DMS114 treated with DMSO at 0.1 percent for 48 hours (cell line): ENCODE data around the gene EXOC4.
"Not testable (repeated sequence)": the region's sequence is repeated elsewhere in the genome, so short reads cannot be mapped to it uniquely, and the experiment has no call there.

Experiments
- DNase-seq: peaks from one replicate; lab custom pipeline; 2025; ENCODE audit not compliant: unreplicated experiment; lab: John Stamatoyannopoulos, UW

The EXOC4 gene

DNA sequence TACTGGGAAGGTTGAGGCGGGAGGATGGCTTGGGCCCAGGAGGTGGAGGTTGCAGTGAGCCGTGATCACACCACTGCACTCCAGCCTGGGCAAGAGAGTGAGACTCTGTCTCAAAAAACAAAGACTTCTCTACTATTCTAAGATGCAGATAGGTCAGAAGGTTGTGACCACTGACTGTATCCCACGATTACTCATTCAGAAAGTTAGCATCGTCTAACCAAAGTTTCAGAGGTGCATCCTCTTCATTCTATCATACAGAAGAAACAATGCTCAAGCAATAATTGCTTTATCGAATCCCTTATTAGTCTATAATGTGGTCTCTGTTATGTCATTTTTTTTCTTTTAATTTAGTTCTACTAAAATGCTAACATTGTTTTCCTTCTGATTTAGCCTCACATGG, 525.6 kb downstream of the EXOC4 start:
- no peak for DNase-seq

- DNase-seq, result not testable (repeated sequence)
Observed at GRCh38 chr7:133779538-133779937, 526.7 kb downstream of the EXOC4 start.

GRCh38 chr7:133780912-133781311, 528.0 kb downstream of the EXOC4 start:
- DNase-seq, result no peak

GRCh38 chr7:133781486-133782090, 528.7 kb downstream of the EXOC4 start:
- DNase-seq, result no peak

DNA sequence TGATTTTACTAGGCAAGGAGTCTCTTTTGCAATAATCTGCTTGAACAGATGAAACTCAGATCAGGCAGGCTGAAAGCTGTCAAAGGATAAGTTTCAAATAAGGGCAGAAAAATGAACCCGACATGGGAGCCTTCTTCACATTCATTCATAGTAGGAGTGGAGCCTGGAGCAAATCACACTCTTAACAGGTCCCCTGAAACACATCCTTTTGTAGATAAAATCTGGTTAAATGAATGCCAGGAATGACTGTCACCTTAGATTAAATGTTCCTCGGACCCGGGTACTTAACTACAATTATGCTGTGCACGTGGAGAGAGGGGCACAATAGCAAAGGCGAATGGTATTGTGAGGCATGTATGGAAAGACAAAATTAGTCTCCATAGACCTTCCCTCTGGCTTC, 529.6 kb downstream of the EXOC4 start:
- DNase-seq, result no peak

GRCh38 chr7:133783276-133783675, 530.4 kb downstream of the EXOC4 start:
- no peak for DNase-seq

DNA sequence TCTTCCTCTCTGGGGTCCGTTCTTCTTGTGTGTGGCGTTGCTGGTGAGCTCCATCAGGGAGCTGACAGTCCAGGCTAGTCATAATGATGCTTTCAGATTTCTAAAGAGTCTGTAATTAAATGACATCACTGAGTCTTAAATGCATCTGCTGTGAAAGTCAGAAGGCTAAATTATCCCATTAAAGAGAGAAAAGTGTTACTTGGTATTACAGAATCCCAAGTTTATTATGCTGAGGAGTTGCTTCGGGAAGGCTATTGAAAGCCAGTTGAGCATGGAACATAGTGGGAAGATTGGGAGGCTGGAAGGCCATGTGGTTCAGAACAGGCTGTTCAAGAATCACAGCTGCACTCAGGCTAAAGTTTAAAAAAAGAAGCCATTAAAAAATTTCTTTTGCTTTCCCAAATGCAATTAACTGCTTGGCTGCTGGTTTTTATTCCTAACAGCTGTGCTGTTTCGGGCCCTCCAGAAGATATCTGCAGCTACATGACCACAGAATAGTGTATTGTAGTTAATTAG, 531.7 kb downstream of the EXOC4 start:
- no peak for DNase-seq

DNA sequence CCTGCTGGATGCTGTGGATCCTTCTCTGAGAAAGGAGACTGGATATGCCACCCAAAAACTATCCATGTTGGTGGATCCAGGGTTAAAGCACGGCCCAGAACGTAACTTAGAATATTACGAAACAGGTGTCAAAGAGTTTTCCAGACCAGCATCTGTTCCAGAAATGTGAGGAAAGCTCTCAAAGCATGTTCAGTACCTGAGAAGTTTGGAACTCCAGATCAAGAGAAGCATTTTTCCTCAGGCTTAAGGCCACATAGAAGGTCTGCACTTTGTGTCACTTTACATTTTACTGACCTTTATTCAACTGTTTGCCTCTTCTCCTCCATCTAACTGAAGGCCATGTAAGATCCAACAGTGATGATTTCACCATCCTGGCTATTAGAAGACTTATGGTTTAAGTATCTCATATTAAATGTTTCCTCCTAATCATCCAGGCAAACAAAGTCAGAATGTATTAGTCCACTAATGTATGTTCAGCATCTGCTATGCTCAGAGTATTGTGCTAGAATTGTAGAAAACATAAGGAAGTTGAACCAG, 533.6 kb downstream of the EXOC4 start:
- no peak for DNase-seq

GRCh38 chr7:133789974-133790373, 537.1 kb downstream of the EXOC4 start:
- no peak for DNase-seq

DNA sequence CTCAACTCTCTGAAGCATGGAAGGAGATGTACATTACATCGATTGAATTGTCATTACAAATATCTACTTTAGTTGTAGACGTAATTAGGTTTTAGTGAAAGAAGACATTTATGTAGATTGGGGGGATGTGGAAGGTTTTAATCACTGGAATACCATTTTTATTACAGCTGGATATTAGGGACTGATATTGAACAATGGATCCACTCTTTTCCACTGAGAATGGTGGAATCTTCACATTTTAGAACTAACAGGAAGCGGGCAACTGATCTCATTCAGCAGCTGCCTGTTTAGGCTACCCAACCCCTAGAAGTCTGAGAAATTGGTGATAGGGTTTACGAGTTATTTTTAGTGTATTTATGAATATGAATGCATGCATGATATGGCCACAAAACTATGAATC, 538.0 kb downstream of the EXOC4 start:
- DNase-seq, result no peak

GRCh38 chr7:133794479-133794878, 541.6 kb downstream of the EXOC4 start:
- DNase-seq, result no peak

- DNase-seq, result no peak
Observed at GRCh38 chr7:133795068-133795665, 542.3 kb downstream of the EXOC4 start.

DNA sequence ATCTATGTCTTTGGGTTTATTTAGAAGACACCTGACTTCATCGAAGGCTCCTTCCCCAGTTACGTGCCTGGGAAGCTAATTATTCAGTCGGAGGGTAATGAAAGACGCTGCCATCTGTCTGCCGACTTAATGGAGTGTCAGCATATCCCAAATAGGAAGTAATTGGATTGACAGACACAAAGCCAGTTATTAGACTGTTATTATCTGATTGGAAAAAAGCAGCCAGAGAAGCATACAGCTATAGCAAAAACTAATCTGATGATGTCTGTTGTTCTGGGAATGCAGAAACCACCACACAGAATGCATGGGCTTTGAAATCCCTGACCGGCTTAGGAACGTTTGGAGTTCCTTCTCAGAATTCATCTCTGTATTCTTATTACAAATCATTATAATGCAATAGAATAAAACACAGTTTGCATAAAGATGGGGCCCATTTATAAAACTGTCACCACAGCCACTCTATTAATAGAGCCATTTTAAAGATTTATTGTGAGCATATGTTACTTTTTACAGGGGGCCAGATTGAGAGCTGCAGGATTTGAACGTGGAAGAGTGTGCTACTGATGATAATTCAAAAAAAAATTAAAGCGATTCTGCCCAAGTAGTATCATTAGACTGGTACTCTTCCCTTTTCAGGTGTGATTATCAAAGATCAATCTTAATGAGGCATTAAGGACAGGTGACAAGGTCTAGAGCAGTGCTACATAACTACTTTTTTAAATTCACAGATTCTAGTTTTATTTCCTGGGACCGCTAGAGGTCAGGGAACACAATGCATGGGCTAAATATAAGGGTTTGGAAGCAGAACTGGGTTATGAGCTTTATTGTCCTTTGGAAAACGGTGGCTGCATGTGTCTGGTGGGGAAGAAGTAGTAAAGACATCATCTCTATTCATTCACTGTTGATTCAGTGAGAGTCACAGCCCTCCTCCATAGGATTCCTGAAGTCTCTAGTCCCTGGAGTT, 544.2 kb downstream of the EXOC4 start:
- DNase-seq, result no peak

GRCh38 chr7:133797818-133798520, 545.1 kb downstream of the EXOC4 start:
- DNase-seq, result no peak

DNA sequence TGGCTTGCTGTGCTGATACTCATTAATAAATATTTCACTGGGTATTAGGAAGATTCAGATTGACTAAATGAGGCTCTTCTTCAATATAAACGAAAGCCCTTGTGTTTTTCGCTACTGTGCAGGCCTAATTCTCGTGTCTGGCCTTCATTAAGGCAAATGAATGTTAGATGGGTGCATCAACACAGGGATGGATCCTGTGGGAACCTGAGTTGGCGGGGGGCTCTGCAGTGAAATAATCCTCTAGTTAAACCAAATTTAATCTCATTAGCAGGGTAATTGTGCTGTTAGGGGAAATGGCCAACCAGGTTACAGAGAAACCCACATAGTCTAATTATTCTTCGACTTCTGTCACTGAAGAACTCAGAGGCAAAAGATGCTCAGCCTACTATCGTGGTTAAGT, 548.5 kb downstream of the EXOC4 start:
- DNase-seq, result no peak

DNA sequence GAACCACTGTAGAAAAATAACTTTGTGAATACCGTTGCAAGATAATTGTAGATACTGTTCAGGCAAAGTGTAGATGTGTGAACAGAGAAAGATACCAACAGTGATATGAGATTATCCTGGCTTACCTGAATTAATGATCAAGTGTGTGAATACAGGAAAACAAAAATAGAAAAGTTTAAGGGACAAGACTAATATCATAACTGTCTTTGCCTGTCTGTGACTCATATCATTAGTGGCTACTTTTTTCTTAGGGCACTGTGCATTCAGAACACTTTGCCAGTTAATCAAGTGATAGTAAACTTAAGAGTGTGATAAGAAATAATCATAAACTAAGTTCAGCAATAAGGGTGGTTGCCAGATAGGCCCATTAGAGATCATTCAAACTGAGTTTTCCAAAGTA, 551.2 kb downstream of the EXOC4 start:
- no peak for DNase-seq

- no peak for DNase-seq
Observed at GRCh38 chr7:133805426-133805825, 552.5 kb downstream of the EXOC4 start.

DNA sequence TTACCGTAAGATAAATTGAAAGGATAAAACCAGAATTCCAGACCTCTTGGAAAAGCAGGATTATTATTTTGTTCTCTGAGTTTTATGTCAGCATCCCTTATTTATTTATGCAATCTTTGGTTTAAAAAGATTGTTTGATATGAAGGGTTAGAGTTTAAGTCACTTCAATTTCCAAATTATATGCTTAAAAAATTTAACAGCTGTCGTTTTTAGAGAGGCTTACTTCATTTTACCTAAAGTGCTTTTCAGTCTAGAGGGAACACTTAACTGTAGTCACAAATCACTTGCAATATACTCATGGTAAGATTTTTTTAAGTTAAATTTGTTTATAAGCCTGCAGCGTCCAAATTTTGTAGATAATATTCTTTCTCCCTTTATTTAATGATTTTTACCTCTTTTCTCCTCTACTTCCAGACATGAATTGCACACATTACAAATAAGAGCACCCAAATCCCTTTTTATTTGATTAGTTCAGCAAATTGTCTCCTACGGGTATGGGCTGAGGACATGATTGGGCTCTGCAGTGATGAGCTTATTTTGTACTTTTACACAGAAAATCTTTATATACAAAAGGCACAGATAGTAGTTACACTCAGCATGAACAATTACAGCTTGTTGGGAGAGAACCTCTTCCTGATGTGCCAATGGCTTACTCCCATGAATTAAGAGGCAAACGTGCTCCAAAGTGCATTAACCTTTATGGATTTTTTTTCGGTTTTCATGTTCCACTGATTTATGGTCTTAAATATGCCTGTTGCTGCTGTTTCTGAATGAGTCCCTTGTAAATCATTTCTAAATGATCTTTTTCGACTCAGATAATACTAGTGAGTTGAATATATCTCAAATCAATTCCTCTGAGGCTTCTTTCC, 555.0 kb downstream of the EXOC4 start:
- no peak for DNase-seq

- DNase-seq, result no peak
Observed at GRCh38 chr7:133808493-133808866, 555.6 kb downstream of the EXOC4 start.

- no peak for DNase-seq
Observed at GRCh38 chr7:133812877-133813276, 560.0 kb downstream of the EXOC4 start.
